Kidney tubule cell (primary cell): ENCODE data around the gene CGNL1.
A peak's percentile ranks its signal among the peaks of the same experiment; 100 is the strongest.

Experiments used
- DNase-seq: peaks from one replicate; pipeline ENCODE4 v3.0.0-alpha.2; 2018; ENCODE audit warnings: low spot score

Gene CGNL1

DNA sequence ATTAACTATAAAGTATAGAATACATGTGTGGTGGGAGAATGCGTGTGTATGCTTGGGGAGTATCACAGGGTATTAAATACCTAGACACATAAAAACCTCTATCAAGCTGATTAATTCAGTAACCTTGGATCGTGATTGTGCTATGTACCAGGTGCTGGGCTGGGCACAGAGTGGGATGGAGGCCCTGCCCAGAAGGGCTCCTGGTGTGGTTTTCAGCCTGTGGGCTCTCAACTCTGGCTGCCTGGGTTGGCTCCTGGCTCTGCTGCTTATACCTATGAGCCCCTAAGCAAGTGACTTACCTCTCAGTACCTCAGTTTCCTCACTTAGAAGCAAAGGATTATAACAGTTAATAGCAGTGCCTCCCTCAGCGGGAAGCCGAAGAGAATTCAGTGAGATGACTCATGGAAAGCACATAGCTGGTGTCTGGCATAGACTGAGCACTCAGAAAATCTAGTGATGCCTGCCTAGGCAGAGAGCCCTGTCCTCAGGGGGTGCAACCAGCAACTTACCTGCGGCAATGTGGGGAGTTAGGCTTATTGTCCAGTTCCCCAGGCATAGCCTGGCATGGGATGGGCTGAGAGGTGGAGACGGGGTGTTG, 124.8 kb downstream of the CGNL1 start:
- DNase-seq = peak; percentile 65

DNA sequence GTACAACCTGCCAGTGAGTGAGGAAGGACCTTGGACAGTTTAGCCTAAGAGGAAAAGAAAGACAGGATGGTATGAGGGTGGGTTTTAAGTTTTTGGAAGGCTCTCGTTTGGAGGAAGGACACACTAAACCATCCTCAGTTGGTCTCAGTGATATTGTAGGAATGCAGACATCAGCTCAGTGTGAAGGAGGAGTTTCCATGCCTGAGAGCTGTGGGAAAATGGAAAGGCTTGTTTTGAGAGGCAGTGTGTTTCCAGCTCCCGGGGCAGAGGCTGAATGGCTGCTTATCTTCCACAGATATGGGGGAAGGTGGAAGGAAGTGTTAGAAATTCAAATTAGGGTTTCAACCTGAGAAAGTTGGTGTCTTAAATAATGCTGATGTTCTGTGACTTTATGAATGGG, 125.8 kb downstream of the CGNL1 start:
- DNase-seq = no peak

DNA sequence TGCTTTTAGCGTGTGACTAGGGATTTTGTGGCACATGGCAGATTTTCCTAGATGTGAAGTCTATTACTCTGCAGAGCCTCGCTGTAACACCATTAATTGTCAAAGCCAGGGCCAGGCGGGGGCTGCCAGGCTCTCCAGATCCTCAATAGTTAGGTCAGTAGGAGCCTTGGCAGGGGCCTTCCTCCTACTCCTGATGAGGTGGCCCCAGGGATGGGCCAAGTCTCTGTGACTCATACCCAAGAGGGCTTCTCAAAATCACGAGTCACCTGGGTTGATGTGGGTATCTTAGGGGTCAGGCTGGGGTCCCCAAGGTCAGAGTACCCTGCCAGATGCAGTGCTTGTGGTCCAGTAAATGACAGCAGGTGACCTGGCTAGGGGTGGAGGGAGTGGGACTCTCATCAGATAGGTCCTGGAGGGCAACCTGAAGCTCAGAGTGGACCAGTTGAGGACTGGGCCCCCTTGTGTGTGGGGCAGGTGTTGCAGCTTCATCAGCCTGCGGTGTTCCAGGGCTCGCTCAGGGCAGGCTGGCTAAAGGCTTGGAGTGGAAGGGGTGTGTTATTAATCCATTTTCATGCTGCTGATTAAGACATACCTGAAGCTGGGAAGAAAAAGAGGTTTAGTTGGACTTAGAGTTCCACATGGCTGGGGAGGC, 126.9 kb downstream of the CGNL1 start:
- DNase-seq = peak; percentile 52

DNA sequence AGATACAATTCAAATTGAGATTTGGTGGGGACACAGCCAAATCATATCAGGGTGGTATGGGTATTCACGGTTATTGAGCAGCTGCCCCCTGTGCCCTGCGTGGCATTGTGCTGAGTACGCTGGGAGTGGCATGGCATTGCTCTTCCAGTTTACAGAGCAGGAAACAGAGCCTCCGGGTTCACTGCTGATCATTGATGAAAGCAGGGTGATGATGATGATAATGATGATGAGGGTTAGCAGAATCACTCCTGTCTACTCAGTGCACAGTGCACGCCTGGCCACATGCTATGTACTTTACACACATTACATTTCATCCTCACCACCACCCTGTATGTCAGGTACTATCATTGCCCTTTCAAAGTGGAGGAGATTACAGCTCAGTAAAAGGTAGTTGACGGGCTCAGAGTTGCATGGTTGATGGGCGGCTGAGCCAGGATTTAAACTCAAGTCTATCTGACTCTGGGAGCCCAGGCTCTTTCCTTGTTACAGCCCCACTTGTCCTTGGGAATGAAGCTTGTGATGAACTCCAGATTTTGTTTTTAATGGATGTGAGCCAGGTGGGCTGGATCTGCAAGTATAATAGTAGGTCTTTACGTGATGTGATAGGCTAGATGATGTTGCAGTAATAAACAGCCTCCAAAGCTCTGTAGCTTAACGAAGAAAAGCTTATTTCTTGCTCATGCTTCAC, 127.8 kb downstream of the CGNL1 start:
- DNase-seq = no peak

DNA sequence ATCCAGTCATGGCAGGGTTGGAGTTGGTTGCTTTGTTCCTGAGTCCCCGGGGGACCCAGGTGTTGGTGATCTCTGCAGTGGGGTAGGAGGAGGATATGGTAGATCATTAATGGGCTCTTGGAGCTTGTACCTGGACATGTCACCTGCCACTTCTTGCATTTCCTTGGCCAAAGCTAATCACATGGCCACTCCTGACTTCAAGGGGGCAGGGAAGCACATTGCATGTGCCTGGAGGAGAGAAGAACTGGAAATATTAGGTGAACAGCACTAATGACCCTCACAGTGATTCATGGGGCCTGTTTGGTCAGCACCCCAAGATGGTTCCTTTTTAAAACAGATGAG, 128.3 kb downstream of the CGNL1 start:
- peak; percentile 59 for DNase-seq

DNA sequence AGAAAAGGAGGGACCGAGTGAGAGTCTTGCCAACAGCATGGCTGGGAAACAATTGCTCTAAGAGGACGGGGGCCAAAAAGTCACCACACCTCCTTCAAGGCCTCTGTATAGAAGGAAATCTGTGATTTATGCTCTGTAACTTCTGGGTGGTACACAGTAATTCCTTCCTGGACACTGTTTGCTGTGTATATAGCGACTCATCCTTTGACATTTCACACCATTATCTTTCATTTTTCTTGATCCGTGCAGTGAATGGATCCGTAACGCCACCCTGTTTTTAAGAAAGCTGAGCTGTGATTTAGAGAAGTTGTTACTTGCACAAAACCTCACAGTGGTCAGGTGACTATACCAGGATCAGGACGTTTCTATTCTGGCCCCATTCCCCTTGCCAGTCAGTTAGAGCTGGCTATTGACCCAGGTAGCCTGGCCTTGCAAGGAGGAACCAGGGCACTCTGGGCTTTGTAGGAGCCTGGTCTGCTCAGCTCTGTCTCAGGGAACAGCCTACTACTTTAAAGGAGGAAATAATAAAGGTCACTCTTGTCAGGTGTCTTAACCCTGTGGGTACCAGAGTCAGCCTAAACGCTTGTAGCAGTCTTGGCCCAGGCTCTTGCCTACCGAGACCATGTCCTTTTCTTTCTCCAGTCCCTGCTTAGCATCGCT, 128.9 kb downstream of the CGNL1 start:
- DNase-seq = peak; percentile 67

DNA sequence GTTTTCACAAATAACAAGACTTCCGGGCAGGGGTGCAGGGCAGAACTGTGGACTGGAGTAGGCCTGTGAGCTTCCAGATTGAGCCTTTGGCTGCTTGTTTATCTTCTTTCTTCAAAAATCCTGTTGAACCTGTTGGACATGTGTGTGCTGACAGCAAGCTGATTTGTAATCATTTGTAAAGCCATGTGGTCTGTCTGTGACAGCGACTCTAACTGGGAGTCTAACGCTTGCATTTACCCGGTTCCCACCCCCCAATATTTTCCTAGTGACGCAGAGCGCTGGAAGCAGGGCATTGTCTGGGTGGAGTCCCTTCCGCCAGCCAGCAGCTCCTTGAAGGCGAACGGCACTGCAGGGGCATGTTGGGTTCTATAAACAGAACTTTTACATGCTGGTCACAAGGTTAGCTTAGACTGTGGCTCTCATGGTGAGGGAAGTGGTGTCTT, 129.7 kb downstream of the CGNL1 start:
- peak; percentile 84 for DNase-seq

DNA sequence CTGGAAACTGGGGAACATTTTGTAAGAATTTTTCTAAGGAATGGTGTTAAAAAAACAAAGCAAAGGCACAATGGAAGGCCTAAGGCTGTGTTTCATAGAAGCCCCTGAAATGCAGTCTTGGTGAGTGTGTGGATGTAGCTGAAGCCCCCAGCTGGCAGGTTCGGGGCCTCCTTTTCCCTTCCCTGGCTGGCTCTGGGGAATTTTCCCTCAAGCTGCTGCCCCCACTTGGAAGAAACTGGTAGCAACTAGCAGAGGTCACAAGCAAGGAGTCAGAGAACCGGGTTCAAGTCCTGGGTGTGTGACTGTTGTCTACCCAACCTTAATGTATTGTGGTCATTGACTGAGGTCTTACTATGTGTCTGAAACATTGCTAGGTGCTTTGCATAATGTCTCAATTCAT, 130.1 kb downstream of the CGNL1 start:
- DNase-seq = peak; percentile 29

DNA sequence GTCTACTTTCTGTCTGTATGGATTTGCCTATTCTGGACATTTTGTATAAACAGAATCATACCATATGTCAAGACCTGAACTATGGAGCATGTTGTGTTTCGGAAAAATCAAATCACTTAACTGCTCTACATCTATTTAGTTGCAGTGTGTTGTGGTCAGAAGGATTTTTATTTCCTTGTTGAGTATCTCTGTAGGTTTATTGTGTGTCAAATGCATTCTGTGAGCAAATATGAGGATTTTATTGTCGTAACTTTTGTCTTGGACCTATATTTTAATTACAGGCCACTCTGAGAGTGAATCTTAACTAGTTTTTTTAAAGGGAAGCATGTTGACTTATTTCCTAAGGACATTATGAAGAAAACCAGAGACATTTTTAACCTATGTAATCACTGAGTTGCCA, 130.8 kb downstream of the CGNL1 start:
- no peak for DNase-seq

DNA sequence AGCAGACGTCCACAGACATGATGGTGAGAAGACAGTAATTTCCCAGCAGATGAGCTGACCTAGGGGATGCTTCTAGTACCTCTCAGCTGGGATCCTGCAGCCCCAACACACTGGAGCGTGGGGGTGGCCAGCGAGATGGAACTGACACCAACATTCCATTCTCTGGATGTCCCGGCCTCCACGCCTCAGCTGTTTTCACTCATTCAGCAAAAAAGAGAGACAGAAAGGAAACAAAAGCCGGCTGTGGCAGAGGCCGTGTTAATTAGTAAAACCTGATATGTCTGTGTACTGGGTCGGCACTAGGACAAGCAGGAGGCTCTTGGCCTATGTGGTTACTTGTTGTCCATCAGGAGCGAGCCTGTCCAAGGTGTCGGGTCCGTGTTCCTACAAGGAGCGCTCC, 132.8 kb downstream of the CGNL1 start:
- peak; percentile 85 for DNase-seq

DNA sequence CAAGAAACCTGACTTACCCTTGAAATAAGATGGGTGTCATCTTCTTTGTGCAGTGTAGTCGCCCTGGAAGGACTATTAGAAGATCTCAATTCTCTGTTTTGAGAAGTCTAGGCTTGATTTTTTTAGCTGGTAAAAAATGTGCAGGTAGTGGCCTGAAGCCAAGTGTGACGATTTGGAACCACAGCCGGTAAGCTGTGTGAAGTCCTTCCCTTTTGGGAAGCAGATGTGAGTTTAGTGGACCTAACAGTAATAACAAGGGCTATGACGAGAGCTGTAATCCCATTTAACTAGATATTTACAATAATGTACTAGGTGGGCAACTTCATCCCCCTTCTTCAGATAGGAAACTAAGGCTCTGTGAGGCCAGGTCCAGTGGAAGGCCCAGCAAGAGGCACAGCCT, 133.7 kb downstream of the CGNL1 start:
- DNase-seq = peak; percentile 30

DNA sequence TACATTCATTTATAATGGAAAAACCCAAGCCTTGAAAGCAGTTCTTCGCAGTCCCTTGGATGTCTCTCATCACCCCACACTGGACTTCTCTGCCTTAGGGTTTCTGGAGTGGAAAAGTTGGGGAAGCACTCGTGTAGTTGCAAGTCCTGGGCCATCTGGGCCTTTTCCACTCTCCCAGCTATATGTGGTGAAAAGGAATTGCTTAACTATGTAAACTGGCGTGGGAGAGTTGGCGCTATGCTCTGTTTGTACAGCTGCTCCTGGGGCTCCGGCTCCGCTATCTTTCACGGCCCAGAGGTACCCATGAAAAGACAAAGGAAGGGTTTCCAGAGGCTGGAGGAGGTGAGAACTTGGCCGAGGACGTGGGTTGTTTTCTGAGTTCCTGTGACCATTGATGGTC, 134.3 kb downstream of the CGNL1 start:
- no peak for DNase-seq

DNA sequence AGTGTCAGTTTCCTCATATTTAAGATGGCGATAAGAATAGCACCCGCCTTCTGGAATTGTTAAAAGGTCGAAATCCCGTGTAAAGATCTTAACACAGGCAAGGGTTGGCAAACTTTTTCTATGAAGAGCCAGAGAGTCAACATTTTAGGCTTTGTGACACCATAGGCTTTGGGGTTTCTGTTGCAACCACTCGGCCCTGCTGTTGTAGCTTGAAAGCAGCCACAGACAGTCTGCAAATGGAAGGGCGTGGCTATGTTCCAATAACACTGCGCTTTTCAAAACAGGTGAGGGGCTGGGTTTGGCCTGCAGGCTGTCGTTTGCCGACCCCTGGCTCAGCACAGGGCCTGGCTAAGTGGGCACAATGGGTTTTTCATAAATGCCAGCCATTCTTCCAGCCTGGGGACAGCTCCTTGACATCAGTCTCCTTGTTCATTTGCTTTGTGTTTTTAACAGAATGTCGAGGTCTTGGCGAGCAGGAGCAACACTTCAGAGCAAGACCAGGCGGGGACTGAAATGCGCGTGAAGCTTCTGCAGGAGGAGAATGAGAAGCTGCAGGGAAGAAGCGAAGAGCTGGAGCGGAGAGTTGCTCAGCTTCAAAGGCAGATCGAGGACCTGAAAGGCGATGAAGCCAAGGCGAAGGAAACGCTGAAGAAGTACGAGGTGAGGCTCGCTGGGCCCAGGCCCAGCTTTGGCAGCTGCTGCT, 140.2 kb downstream of the CGNL1 start:
- no peak for DNase-seq

DNA sequence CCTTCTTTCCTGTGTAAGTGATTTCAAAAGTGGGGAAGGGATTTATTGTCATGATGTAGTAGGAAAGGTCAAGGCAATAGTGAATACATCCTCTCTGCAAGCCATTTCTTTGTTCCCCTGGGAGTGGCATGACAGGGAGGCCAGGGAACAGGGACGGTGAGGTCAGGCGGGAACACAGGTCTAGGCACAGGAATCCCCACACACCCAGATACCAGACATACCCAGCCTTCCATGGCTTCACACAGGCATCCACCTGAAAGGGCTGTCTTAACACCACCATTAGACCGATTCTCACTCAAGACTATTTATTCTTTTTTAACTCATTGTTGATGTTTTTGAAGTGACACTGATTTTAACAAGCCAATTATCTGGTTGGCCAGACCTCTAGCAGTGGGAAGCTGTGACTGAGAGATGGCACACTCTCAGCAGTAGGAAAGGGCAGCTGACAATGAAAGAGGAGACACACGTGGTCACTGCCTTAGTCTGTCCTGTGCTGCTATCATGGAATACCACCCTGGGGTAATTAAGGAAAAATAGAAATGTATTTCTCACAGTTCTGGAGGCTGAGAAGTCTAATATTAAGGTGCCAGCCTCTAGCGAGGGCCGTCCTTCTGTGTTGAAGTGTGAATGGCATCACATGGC, 140.8 kb downstream of the CGNL1 start:
- DNase-seq = no peak

DNA sequence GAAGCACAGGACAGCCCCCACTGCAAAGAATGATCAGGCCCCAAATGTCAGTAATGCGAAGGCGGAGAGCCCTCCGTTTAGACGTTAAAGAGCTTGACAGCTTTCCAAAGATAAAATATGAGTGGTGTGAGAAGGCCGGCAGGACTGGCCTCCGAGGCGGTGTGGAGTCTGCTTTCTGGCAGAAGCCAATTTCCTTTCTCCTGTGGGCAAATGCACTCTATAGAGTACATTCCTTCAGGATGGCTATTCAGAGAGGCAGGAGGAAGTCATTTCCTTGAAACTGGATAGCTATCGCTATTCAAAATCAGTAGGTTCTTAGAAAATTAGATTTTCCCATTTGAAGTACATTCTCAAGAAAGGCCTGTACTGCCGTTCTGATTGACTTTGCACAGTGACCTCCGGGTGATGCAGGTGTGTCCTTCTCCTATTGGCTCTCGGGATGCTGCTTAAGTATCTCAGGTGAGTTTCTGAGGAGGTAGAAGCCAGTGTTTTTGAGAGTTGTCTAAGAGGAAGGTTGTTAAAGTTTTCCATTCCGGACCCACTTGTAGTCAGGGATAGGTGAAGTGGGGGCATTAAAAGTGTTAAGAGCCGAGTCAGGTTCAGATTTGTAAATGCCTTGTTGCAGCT, 142.6 kb downstream of the CGNL1 start:
- no peak for DNase-seq

DNA sequence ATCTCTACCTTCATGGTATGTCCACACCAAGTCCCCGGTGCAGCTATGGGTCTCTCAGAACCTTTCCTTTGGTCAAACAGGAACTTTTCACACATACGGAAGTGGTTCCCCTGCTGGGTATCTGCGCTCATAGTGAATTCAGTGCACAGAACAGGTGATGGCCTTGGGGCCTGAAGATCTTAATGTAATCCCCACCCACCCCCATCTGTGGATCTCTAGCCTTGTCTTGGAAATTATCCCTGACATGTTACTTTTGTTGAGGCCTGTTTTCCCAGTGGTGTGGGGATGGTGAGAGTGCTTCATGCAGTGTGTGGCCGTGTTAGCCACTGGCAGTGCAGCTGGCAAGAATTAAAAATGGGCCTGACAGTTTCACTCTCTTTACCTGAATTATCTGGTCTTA, 143.5 kb downstream of the CGNL1 start:
- no peak for DNase-seq

DNA sequence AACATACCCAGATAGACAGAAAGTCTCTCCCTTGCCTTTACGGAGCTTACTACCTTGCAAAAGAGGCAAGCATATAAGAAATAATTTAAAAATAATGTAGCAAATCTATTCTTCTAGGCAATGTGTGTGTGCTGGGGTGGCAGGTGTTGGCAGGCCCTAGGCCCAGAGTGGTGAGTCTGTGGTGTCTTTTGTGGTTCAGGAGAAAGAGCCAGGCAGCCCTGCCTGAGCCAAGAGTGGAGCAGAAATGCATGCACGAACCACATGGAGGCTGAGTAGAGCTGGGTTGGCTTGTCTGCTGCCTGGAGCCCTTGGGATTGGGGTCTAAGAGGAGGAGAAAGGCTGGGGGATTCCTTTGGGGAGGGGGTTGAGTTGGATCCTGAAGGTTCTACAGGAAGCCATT, 145.2 kb downstream of the CGNL1 start:
- DNase-seq = no peak

DNA sequence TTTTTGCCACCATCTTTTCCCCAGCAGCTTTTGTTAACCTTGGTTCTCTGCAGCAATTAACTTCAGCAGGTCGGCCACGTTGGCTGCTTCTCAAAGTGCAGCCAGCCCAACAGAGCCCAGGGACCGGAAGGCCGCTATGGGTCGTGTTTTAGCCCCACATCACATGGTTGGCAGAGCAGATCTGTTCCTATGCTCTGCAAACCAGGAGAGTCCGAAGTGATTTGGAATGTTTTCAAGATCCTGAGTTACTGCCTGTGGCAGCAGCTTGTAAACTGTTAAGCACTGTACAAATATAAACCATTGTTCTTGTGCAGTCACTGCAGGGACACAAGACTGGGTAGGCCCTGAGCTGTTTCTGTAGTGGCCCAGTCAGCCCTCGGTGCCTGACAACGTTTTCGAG, 145.8 kb downstream of the CGNL1 start:
- peak; percentile 73 for DNase-seq

DNA sequence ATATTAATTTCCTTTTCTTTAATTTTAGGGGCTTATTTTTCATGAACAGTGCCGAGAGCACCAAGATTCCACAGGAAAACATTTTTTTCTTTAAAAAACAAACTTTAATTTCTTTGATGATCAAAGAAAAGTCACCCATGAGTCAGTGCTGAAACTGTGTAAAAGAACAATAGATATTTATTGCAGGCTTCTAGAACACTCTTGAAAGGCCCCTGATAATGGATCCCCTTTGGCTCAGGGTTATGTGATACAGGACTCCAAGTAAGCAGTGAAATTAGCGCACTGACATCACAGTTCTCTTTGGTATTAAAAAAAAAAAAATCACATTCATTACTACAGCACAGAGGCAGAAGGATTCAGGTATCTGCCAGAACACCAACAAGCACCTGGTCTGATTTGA, 149.3 kb downstream of the CGNL1 start:
- DNase-seq = no peak

DNA sequence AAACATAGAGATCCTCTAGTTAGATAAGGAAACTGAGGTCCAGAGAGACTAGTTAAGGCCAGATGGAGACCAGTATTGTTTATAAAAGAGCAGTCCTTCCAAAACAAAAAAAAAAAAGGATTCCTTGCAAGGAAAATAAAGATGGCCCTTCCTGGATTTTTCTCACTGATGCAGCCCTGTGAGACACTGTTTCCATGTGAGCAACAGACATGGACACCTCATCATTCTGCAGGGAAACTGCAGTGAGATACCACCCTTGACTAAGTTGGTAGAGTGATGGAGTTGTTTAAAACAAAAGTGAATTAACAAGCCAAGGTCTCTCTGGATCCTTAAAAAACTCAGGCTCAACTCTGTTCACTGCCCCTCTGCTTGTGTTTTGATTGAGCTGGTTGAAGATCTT, 149.8 kb downstream of the CGNL1 start:
- no peak for DNase-seq

DNA sequence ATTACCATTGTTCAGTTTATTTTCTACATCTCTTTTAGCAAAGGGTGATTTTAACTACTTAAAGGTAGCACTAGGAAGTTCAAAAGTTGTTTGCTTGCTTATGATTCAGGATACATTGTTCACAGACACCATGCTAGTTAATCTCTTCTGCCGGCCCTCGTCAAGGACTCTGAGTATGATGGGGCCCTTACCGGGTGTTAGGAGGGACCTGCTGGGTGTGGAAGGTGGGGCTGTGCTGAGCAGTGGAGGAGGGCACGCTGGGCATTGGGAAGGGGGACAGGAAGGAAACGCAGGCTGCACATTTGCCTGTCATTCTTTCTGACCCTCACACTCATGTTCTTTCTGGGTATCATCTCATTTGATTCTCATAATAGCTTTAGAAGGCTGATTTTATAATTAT, 150.3 kb downstream of the CGNL1 start:
- DNase-seq = no peak
